ENCODE results near the gene PROP1.
"Not testable (repeated sequence)": the region's sequence is repeated elsewhere in the genome, so short reads cannot be mapped to it uniquely, and the experiment has no call there.

PROP1 gene

GRCh38 chr5:177945601-177946283, 50.3 kb downstream of the PROP1 start:
- not testable (repeated sequence) for H3K9ac ChIP-seq (ENCODE audit: low read length); H2AFZ ChIP-seq (ENCODE audit: low read depth, low read length, severe bottlenecking); H4K20me1 ChIP-seq (ENCODE audit: low read depth, low read length); H3K9me3 ChIP-seq (ENCODE audit: insufficient read depth, low read length); H3K79me2 ChIP-seq (ENCODE audit: insufficient read depth, low read length); H3K9me2 ChIP-seq (replicated peaks; ENCODE audit: insufficient read depth, low read length); H3K4me2 ChIP-seq (ENCODE audit: low read depth, low read length, poor library complexity, severe bottlenecking); H3K27ac ChIP-seq (ENCODE audit: low read depth, low read length); H3K36me3 ChIP-seq (ENCODE audit: low read length); H3K27me3 ChIP-seq (ENCODE audit: low read length); H3K4me3 ChIP-seq (ENCODE audit: insufficient read depth, low read length, poor library complexity, severe bottlenecking); H3F3A ChIP-seq (ENCODE audit: insufficient read depth)

DNA sequence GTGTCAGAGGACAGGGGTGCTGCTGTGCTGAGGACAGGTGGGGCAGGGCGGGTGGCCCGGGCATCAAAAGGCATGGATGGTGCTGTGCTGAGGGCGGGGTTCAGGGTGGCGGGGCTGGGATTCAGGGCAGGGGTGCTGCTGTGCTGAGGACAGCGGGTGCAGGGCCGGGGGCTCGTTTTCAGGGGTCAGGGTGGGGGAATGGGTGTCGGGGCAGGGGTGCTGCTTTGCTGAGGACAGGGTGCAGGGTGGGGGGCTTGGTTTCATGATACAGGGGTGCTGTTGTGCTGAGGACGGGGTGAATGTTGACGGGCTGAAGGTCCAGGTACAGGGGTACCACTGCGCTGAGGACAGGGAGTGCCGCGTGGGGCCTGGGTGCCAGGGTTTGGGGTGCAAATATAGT, 50.9 kb downstream of the PROP1 start:
- not testable (repeated sequence) for H3K27ac ChIP-seq (ENCODE audit: low read depth, low read length); H3K9me3 ChIP-seq (ENCODE audit: insufficient read depth, low read length); H2AFZ ChIP-seq (ENCODE audit: low read depth, low read length, severe bottlenecking); H3K9me2 ChIP-seq (replicated peaks; ENCODE audit: insufficient read depth, low read length); H3K36me3 ChIP-seq (ENCODE audit: low read length); H3K9ac ChIP-seq (ENCODE audit: low read length); H4K20me1 ChIP-seq (ENCODE audit: low read depth, low read length); H3K4me3 ChIP-seq (ENCODE audit: insufficient read depth, low read length, poor library complexity, severe bottlenecking); H3F3A ChIP-seq (ENCODE audit: insufficient read depth); H3K4me2 ChIP-seq (ENCODE audit: low read depth, low read length, poor library complexity, severe bottlenecking); H3K27me3 ChIP-seq (ENCODE audit: low read length); H3K79me2 ChIP-seq (ENCODE audit: insufficient read depth, low read length)

DNA sequence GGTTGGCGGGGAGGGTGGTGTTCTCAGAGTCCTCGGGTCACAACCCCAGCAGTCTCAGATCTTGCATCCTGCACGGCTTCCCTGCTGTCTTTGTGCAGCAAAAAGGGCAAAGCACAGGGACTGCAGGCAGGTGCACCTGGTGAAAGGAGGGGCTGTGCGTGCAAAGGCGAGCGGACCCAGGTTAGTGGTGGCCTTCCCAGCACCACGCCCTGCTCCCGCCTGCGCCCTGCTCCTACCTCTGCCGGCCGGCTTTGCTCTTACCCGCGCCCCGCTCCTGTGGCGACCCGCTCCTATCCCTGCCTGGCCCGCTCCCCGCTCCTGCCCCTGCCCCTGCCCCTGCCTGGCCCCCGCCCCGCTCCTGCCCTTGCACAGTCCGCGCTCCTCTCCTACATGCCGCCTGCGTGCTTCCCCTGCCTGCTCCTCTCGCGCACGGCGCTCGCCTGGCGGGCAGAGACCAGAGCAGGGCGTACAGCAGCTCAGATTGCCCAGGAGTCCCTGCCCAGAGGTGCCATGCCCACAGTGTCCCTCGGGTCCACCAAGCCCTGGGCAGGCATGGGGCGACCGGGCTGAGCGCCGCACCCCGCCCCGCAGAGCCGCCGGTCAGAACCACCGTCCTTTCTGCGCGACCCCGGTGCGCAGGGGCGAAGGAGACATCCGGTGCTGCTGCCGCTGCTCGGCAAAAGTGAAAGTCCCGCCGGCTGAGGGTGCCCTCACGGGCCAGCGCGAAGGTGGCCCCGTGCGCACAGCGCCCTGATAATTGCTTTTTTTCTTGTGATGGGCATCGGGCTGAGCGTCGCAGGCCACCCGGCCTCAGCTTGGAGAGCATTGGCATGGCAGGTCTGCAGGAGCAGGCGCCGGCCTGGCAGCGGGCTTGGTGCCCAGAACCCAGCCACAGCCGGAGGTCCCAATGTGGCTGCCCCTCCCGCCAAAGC, 52.0 kb downstream of the PROP1 start:
- H3K36me3 ChIP-seq (ENCODE audit: low read length); H3K79me2 ChIP-seq (ENCODE audit: insufficient read depth, low read length); H3K9me3 ChIP-seq (ENCODE audit: insufficient read depth, low read length); H3K27ac ChIP-seq (ENCODE audit: low read depth, low read length); H3K4me3 ChIP-seq (ENCODE audit: insufficient read depth, low read length, poor library complexity, severe bottlenecking); H3K9me2 ChIP-seq (replicated peaks; ENCODE audit: insufficient read depth, low read length); H3K9ac ChIP-seq (ENCODE audit: low read length); H3K27me3 ChIP-seq (ENCODE audit: low read length); H2AFZ ChIP-seq (ENCODE audit: low read depth, low read length, severe bottlenecking); H4K20me1 ChIP-seq (ENCODE audit: low read depth, low read length); H3F3A ChIP-seq (ENCODE audit: insufficient read depth): not testable (repeated sequence)
- H3K4me2 ChIP-seq (ENCODE audit: low read depth, low read length, poor library complexity, severe bottlenecking) = peak overlapping the region; percentile 39

GRCh38 chr5:177942896-177943295, 53.1 kb downstream of the PROP1 start:
- not testable (repeated sequence) for H3K4me3 ChIP-seq (ENCODE audit: insufficient read depth, low read length, poor library complexity, severe bottlenecking); H3K9ac ChIP-seq (ENCODE audit: low read length); H3K27ac ChIP-seq (ENCODE audit: low read depth, low read length); H2AFZ ChIP-seq (ENCODE audit: low read depth, low read length, severe bottlenecking); H3K79me2 ChIP-seq (ENCODE audit: insufficient read depth, low read length); H3K4me2 ChIP-seq (ENCODE audit: low read depth, low read length, poor library complexity, severe bottlenecking); H4K20me1 ChIP-seq (ENCODE audit: low read depth, low read length); H3K9me3 ChIP-seq (ENCODE audit: insufficient read depth, low read length); H3K36me3 ChIP-seq (ENCODE audit: low read length); H3F3A ChIP-seq (ENCODE audit: insufficient read depth); H3K9me2 ChIP-seq (replicated peaks; ENCODE audit: insufficient read depth, low read length); H3K27me3 ChIP-seq (ENCODE audit: low read length)

Data from SU-DHL-6 (cell line).